HG03095 (cell line): ENCODE measurements around the gene SRGAP2.
"Not testable (repeated sequence)": the region's sequence is repeated elsewhere in the genome, so short reads cannot be mapped to it uniquely, and the experiment has no call there.

Source experiments
- ATAC-seq: cut with Tn5 transposase; IDR thresholded peaks from one replicate; pipeline ENCODE4 v1.9.1; 2021; ENCODE audit warnings: moderate library complexity; ENCODE audit not compliant: unreplicated experiment

SRGAP2 gene

GRCh38 chr1:206203364-206204158, at the start of gene SRGAP2:
Gene SRGAP2 (plus strand): TSS chr1:206203541. CDS start chr1:206205971, 2,430 bp downstream.
- not testable (repeated sequence) for ATAC-seq

GRCh38 chr1:206167350-206168029, 35.9 kb upstream of the SRGAP2 start:
- not testable (repeated sequence) for ATAC-seq

GRCh38 chr1:206169794-206170193, 33.5 kb upstream of the SRGAP2 start:
- ATAC-seq: not testable (repeated sequence)

- not testable (repeated sequence) for ATAC-seq
Observed at GRCh38 chr1:206173110-206173719, 30.1 kb upstream of the SRGAP2 start.

- ATAC-seq: not testable (repeated sequence)
Observed at GRCh38 chr1:206174182-206174868, 29.0 kb upstream of the SRGAP2 start.

- ATAC-seq: not testable (repeated sequence)
Observed at GRCh38 chr1:206175459-206176113, 27.8 kb upstream of the SRGAP2 start.

GRCh38 chr1:206176114-206176502, 27.2 kb upstream of the SRGAP2 start:
- not testable (repeated sequence) for ATAC-seq

GRCh38 chr1:206178061-206178989, 25.0 kb upstream of the SRGAP2 start:
- ATAC-seq: not testable (repeated sequence)

GRCh38 chr1:206179666-206180065, 23.7 kb upstream of the SRGAP2 start:
- not testable (repeated sequence) for ATAC-seq

GRCh38 chr1:206182368-206183317, 20.7 kb upstream of the SRGAP2 start:
- ATAC-seq: not testable (repeated sequence)

- not testable (repeated sequence) for ATAC-seq
Observed at GRCh38 chr1:206183788-206184187, 19.6 kb upstream of the SRGAP2 start.

GRCh38 chr1:206185778-206186177, 17.6 kb upstream of the SRGAP2 start:
- ATAC-seq: not testable (repeated sequence)

- ATAC-seq: not testable (repeated sequence)
Observed at GRCh38 chr1:206186826-206187225, 16.5 kb upstream of the SRGAP2 start.

GRCh38 chr1:206195182-206195581, 8.2 kb upstream of the SRGAP2 start:
- not testable (repeated sequence) for ATAC-seq

- ATAC-seq: not testable (repeated sequence)
Observed at GRCh38 chr1:206196748-206197424, 6.5 kb upstream of the SRGAP2 start.

GRCh38 chr1:206202789-206203363, 465 bp upstream of the SRGAP2 start, which contains the start of gene FAM72A:
Gene FAM72A (minus strand): TSS chr1:206202839. CDS start chr1:206202025, 814 bp downstream.
- ATAC-seq: peak; percentile 91

GRCh38 chr1:206204159-206204511, 794 bp downstream of the SRGAP2 start:
- ATAC-seq: not testable (repeated sequence)
